Choroid plexus epithelial cell (primary cell): Measurements from ENCODE around the gene RPL4.
"Not testable (repeated sequence)": the region's sequence is repeated elsewhere in the genome, so short reads cannot be mapped to it uniquely, and the experiment has no call there.

Source experiments
- DNase-seq: peaks from one replicate; pipeline ENCODE4 v3.0.0-alpha.2; 2010; ENCODE audit warnings: low read depth
- H3K4me3 ChIP-seq: 2 replicates; pipeline ENCODE4 v1.5.1; 2011; ENCODE audit warnings: low read depth, mild to moderate bottlenecking, control low read depth, low read length, moderate library complexity
- CTCF ChIP-seq: conservative IDR thresholded peaks from 2 replicates; pipeline ENCODE4 v1.5.1; 2011; ENCODE audit warnings: low read depth, mild to moderate bottlenecking, control low read depth, inconsistent platforms, low read length, moderate library complexity

Gene RPL4

GRCh38 chr15:66477011-66477410, 27.6 kb downstream of the RPL4 start:
- H3K4me3 ChIP-seq: no peak overlapping the region
- no peak for TF ChIP-seq CTCF
- no peak for DNase-seq

DNA sequence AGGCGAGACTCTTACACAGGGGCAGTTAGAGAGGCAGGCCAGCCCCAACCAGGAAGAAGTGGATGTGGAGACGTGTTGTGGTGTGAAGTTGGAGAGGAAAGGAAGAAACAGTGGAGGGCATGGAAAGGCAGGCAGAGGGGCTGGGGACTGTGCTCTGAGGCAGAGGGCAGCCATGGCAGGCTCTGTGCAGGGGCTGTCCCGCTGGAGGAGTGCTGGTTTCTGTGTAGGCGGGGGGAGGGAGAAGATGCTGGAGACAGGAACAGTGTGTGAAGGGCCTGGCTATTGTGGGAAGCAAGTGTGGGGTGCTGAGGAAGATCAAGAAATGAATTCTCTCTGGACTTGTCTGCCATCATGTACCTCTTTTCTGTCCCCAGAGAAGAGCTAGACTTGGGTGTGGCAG, 28.1 kb downstream of the RPL4 start:
- H3K4me3 ChIP-seq: no peak overlapping the region
- no peak for TF ChIP-seq CTCF
- no peak for DNase-seq

- no peak overlapping the region for H3K4me3 ChIP-seq
- no peak for TF ChIP-seq CTCF
- DNase-seq: no peak
Measured at GRCh38 chr15:66474963-66475362, 29.7 kb downstream of the RPL4 start.

DNA sequence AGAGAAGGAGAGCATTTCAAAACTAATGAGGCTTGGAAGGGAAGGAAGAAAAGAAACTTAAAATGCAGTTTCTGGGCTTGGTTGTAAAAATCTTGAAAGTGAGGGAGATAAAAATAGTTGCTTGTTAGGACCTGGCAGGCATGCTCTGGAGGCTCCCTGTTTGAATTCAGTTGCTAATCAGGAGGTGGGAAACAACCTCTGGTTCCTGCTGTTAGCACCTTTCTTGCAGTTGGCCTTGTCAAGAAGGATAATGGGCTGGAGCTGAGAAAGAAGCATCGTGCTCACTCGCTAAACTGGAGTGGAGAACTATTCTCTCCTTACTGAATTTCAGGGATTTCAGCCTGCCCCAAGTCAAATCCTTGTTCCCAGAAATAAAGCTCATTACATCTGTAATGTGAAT, 30.5 kb downstream of the RPL4 start:
- no peak for TF ChIP-seq CTCF
- DNase-seq: no peak
- H3K4me3 ChIP-seq: no peak overlapping the region

DNA sequence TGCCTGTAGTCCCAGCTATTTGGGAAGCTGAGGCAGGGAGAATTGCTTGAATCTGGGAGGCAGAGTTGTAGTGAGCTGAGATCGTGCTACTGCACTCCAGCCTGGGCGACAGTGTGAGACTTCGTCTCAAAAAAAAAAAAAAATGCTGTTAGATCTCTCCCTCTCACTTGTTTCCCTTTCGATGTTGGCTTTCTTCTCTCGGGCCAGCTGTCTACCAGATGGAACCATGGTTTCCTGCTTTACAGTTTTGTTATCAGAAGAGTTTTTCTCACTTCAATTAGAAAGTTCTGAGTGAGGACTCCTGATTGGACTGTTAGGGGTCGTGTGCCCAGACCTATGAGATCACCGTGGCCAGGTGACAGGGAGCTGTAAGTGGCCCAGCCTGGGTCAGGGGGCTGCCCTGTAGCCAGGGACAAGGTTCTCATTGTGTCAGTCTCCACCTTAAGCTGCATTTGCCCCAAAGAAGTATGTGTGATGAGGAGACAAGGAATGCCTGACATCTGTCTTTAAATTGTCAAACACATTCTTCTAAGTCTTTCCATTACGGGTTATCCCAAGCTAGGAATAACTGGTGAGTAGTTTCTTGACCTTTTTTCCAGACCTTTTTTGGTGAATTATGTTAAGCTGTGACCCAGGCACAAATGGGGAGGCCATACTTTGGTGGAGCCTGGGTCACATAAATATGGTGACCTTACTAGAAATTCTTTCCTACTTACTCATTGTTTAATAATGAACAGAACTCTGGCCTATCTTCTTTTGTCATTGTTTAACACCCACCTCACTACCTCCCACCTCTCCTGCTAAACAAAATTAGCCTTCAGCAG, 32.3 kb downstream of the RPL4 start:
- TF ChIP-seq CTCF: no peak
- peak; percentile 61 for DNase-seq
- no peak overlapping the region for H3K4me3 ChIP-seq

- not testable (repeated sequence) for DNase-seq, H3K4me3 ChIP-seq
Measured at GRCh38 chr15:66470825-66471224, 33.8 kb downstream of the RPL4 start.

GRCh38 chr15:66467162-66468040, 37.3 kb downstream of the RPL4 start:
- not testable (repeated sequence) for H3K4me3 ChIP-seq, DNase-seq

DNA sequence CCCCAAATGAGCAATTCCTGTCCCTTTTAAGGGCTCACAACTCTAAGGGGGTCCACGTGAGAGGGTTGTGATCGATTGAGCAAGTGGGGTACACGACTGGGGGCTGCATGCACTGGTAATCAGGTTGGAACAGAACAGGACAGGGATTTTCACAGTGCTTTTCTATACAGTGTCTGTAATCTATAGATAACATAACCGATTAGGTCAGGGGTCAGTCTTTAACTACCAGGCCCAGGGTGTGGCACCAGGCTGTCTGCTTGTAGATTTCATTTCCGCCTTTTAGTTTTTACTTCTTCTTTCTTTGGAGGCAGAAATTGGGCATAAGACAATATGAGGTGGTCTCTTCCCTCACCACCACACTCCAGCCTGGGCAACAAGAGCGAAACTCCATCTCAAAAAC, 39.4 kb downstream of the RPL4 start:
- not testable (repeated sequence) for H3K4me3 ChIP-seq, DNase-seq
